Ramos (cell line): ENCODE measurements around the gene AIP.

Experiments
- in situ Hi-C: fragments of 300-500 bp; cut with MboI; formaldehyde crosslinking; loops from one replicate; pipeline ENCODE4 v1.14.3; 2022; ENCODE audit warnings: low sequenced_read_pairs; ENCODE audit not compliant: unreplicated experiment

The AIP gene

DNA sequence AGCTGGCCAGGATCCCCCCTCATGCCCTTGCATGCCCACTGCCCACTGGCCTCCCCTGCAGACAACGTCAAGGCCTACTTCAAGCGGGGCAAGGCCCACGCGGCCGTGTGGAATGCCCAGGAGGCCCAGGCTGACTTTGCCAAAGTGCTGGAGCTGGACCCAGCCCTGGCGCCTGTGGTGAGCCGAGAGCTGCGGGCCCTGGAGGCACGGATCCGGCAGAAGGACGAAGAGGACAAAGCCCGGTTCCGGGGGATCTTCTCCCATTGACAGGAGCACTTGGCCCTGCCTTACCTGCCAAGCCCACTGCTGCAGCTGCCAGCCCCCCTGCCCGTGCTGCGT, 7.9 kb downstream of the AIP start:
- in situ Hi-C loops = no loop called here

- in situ Hi-C loops = no loop called here
Observed at GRCh38 chr11:67491276-67492068, 8.6 kb downstream of the AIP start.

- in situ Hi-C loops = no loop called here
Observed at GRCh38 chr11:67492069-67492727, 9.4 kb downstream of the AIP start.

GRCh38 chr11:67492801-67493547, 10.1 kb downstream of the AIP start:
- in situ Hi-C loops = no loop called here

- in situ Hi-C loops = no loop called here
Observed at GRCh38 chr11:67493548-67494370, 10.9 kb downstream of the AIP start.

- in situ Hi-C loops = no loop called here
Observed at GRCh38 chr11:67494371-67495233, 11.8 kb downstream of the AIP start.

DNA sequence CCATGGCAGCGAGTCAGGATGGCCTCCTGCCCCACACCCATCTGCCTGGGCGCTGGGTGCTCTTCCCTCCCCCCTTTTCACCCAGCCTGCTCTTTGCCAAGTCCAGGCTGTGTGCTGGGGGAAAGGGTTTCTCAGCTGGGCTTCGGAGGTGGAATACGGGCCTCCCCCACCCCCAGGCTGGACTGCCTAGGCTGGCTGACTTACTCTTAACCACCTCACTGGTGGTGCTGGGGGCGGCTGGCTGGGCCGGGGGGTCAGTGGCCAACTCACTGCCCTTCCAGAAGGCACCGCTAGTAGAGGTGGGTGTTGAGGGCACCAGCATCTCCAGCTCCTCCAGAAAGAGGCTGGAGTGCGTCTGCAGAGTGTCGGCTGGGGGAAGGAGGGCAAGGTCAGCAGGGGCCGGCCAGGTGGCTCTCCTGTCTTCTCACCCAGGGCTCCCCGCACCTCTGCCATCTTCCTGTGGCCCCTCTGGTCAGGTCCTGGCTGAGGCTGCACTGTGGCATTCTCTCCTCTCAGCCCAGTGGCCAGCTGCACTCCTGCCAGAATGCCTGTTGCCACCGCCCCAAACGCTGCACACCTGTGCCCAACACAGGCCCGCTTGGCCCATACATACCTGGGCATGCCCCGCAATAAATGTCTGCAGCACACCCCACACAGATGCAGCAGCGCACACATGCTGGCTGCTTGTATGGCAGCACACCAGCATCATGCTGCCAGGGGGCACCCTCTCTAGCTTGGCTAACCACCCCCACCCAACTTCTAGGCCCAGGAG, 12.6 kb downstream of the AIP start:
- in situ Hi-C loops = no loop called here

- in situ Hi-C loops = no loop called here
Observed at GRCh38 chr11:67496113-67496512, 13.3 kb downstream of the AIP start.

DNA sequence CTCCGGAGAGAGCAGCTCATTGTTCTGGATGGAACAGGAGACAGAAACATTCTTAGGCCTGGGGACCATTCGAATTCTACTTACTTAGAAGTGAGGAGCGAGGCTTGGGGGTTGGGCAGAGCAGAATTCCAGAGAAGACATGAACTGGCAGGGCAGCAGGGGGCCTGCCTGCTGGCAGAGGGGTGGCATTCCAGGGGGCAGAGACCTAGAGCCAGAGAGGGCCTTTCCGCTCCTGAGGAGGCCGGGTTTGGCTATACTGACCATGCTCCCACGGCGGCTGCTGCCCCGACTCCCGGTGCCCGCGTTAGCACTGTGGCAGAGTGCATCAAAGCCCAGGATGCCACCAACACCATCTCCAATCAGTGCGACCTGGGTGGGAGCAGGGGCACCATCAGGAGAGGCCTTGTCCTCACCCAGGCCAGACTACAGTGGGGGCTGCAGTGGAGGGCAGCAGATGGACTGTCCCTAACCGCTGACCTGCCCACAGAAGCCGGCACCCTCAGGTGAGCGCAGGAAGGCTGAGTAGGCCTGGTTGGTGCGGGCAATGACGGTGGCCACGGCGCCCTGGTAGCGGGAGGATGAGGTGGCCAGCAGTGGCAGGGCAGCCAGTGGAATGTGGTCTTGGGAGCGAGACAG, 14.9 kb downstream of the AIP start:
- in situ Hi-C loops = no loop called here

DNA sequence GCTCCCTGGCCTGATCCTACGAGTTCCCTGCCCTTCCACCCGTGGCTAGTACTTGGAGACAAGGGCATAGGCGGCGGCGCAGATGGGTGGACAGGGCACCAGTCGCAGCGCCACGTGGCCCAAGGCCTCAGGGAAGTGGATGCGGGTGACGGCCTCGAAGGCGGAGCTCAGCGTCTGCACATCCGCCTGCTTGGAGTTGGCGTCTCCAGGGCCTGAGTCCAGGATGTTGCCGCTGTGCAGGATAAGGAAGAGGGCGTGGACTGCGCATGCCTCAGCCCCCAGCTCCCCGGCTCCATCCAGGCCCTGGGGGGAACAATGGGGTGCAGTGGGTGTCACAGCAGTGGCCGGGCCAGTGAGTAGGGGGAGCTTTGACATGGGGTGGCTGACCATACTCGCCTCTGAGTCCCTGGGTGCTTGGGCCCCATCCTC, 15.7 kb downstream of the AIP start:
- in situ Hi-C loops = no loop called here

DNA sequence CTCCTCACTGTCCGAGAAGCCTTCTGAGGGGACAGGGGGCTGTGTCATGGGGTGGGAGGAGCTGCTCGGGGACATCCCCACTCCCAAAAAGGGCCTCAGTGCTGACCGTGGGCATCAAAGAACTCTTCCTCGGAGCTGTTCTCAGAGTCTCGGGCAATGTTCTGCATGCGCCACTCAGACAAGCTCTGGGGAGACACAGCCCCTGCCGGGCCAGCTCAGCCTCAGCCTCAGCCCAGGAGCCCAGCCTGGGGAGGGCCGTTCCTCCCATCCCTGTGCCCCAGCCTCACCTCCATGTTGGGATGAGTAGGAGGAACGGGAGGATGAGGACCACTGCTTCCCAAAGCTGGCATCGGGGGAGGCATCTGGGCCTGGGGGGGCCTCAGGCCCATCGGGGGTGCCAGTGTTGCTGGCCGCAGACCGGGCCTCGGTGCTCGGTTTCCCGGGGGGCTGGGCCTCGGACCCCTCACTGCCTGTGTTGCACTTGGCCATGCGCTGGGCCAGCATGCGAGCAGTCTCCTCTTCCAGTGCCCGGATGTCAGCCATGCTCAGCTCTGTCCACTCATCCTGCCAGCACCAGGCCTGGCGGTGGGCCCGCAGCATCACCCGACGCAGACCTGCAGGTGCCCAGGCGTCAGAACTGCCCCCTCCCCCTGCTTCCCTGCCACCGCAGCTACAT, 17.1 kb downstream of the AIP start:
- in situ Hi-C loops = no loop called here

DNA sequence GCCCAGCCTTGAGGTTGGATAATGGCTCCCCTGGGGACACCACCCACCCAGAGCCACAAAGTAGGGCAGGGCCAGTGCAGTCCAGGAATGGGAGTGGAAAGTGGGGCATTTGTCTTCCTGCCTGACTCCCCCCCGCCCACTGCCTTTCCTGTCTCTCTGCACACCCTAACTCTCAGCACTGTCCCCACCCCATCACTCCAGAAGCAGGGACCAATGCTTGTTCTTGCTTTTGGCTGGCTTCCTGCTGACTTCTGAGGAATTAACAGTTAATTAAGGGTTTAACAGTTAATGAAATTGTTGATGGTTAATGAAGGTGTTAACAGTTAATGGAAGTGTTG, 17.6 kb downstream of the AIP start:
- in situ Hi-C loops = no loop called here

DNA sequence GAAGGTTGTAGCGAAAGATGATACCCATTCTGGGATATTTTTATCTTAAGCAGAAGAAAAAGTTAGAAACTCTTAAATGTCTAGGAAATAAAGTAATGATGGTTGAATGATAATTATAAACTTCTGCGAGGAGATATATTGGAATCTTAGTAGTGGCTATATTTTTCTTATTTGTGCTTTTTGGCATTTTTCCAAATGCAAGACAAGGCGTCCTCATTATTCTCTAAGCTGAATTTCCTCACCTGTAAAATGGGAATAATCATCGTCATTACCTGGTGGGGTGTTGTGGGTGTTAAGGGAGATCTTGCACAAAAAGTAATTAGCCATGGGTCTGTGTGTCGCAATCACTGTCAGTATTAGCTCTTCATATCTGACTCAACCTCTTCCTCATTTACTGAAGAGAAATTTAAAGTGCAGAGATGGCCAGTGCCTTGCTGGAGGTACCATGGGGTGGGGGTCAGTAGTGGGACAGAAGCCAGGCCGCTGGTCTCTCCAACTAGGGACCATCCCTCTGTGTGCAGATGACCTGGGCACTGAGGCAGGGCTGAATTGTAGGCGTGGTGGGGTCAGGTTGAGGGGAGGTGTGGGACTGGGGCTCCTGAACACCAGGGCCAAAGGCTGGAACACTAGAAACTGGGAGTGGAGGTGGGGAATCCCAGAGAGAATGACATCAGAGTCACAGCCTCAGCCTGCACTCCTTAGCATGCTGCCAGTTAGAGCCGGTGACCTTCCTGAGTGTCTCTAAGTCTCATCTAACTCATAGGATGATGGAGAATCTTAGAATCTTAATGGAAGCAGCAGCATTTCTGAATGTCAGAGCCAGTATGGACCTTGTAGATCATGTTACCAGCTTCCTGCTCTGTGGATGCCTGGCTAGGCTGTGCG, 18.2 kb downstream of the AIP start:
- in situ Hi-C loops = no loop called here

DNA sequence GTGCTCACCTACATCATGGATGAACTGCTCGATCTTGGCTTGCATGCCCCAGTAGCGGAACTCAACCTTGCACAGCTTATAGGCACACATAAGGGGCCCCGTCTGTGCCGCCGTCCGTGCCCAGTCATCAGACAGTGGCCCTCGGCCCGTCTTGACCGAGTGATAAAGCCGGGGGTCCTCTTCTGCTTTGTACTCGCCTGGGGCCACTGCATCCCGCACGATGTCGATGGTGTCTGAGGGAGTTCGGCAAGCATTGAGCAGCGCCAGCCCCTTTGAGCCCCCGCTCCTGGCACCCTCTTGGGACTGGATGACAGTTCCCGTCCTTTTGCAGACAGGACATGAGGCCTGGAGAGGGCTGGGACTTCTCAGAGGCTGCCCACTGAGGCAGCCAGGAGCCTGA, 19.0 kb downstream of the AIP start:
- in situ Hi-C loops = no loop called here

GRCh38 chr11:67502328-67502979, 19.6 kb downstream of the AIP start:
- in situ Hi-C loops = no loop called here
